Measurements from ENCODE around the gene TMEM242. TPM values are rescaled to one million over a fixed set of nuclear protein-coding genes. Genes with fewer than 3 reads are reported as not detected.

TMEM242 gene
- total and polyA plus RNA-seq, 2 donors (not counting 3 experiments of a cell fraction or from before 2014, with no cell fraction given): 5.3 to 15.5 TPM

DNA sequence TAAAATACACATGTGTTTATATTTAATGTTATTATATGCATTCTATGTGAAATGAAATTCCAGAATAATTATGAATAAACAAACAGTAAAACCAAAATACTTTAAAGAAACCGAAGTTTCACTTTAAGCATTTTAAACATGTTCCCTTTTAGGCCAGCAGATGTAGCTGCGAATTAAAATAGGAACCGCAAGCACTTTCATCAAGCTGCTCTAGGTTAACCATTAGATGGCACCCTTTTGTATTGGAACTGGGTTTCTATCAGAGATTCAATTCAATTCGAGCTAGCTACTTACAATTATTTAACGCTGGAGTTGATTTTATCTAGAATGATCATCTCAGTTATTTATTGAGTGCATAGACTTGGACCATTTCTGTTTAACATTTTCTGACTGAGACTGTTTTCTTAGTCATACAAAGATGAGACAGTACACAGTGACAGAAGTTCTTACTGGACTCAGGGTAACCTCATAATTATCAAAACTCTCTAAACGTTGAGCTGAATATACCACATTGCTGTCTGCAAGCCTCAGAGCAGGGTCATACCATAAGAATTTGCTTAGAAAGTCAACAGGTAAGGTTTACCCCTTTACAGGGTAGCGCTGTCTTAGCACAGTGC, 8.5 kb downstream of the TMEM242 start:
- H3K9ac ChIP-seq (replicated peaks; ENCODE audit: extremely low read depth, insufficient read depth, low read length): no peak overlapping the region
- H3K9me1 ChIP-seq (replicated peaks; ENCODE audit: control insufficient read depth, extremely low read depth, insufficient read depth, low read length): no peaks in the 10 kb centered on the region
- H3K9me3 ChIP-seq (replicated peaks; ENCODE audit: control insufficient read depth, insufficient read depth, low read length): no peaks in the 10 kb centered on the region
- TF ChIP-seq FOS (IDR thresholded peaks at IDR 0.05; ENCODE audit: borderline replicate concordance, insufficient read depth, low read length) (no peak), GATA2 (IDR thresholded peaks at IDR 0.05; ENCODE audit: insufficient read depth, insufficient read length, low read depth, low read length) (peak; percentile 16)
- TF ChIP-seq, protein P1, sequence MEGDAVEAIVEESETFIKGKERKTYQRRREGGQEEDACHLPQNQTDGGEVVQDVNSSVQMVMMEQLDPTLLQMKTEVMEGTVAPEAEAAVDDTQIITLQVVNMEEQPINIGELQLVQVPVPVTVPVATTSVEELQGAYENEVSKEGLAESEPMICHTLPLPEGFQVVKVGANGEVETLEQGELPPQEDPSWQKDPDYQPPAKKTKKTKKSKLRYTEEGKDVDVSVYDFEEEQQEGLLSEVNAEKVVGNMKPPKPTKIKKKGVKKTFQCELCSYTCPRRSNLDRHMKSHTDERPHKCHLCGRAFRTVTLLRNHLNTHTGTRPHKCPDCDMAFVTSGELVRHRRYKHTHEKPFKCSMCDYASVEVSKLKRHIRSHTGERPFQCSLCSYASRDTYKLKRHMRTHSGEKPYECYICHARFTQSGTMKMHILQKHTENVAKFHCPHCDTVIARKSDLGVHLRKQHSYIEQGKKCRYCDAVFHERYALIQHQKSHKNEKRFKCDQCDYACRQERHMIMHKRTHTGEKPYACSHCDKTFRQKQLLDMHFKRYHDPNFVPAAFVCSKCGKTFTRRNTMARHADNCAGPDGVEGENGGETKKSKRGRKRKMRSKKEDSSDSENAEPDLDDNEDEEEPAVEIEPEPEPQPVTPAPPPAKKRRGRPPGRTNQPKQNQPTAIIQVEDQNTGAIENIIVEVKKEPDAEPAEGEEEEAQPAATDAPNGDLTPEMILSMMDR (IDR thresholded peaks at IDR 0.05; ENCODE audit: extremely low read depth in 1 of 2, insufficient read depth in 1 of 2, low read depth in 1 of 2, low read length in 2 of 2): peak; percentile 59 to 68
- peaks cover 20% of the 10 kb centered on the region for H3K4me1 ChIP-seq (ENCODE audit: control insufficient read depth, extremely low read depth, insufficient read depth, low read length)
- dilution Hi-C loops (cut with MboI; ENCODE audit: extremely low pct_ligation_motif_present, low sequenced_read_pairs) (no loop called here), intact Hi-C loops (cut with micrococcal nuclease) (loop anchor here (1.0 to 10.0 kb wide), 5 partner anchors 20 to 750 kb away; no protein-coding TSS in a partner anchor)
- DNase-seq (ENCODE audit: low read depth, low spot score) (peak; percentile 79), FAIRE-seq (peak; percentile 77)
- H3K79me2 ChIP-seq (ENCODE audit: control insufficient read depth, insufficient read depth, low read length): no peaks in the 10 kb centered on the region
- BruUV-seq (replicated peaks): no TSS peak
- H3K27me3 ChIP-seq (ENCODE audit: control insufficient read depth in 2 of 2, insufficient read depth in 2 of 2, low read length in 2 of 2): no peaks in the 10 kb centered on the region
- ChIA-PET POLR2A (interaction anchor here (1.1 to 1.3 kb wide), 3 partner anchors 8 to 355 kb away, joined by 3 to 4 read pairs (median 4); partner anchors contain the start of gene TMEM242), CTCF (interaction anchor here (0.7 to 3.8 kb wide), 54 partner anchors 10 to 819 kb away, joined by 3 to 121 read pairs (median 4); partner anchors contain the start of gene TMEM242)
- no peak overlapping the region for H2AFZ ChIP-seq (ENCODE audit: low read depth, low read length)
- no peak overlapping the region for H3K27ac ChIP-seq (ENCODE audit: insufficient read depth, low read depth, low read length)
- H3K4me3 ChIP-seq (replicated peaks in 1 of 3; ENCODE audit: insufficient read depth in 1 of 3, low read depth in 1 of 3, low read length in 3 of 3): no peak overlapping the region
- no peak overlapping the region for H3K4me2 ChIP-seq (ENCODE audit: insufficient read depth, low read length)
- H4K20me1 ChIP-seq (replicated peaks; ENCODE audit: control insufficient read depth, extremely low read depth, insufficient read depth, low read length): no peaks in the 10 kb centered on the region
- H3K36me3 ChIP-seq (ENCODE audit: control insufficient read depth in 2 of 2, extremely low read depth in 1 of 2, insufficient read depth in 2 of 2, low read length in 2 of 2): peaks cover 0 to 29% of the 10 kb centered on the region in 2 experiments

Measured in endothelial cell of umbilical vein (primary cell).